Spleen (tissue), 7 donors: ENCODE data around the gene ABCC5.

Experiments
- CTCF ChIP-seq, 11 experiments: fragments of 200-600 bp in 7 of 11; fragments of 450-650 bp in 4 of 11; sonication (generic) in 4 of 11; IDR thresholded peaks in 8 of 11; conservative IDR thresholded peaks in 3 of 11; 1 replicate in 7 of 11; 2 replicates in 4 of 11; pipeline versions ENCODE4 v1.4.0 to v1.8.0; 2016 to 2021; ENCODE audit warnings: antibody characterized with exemption in 11 of 11, inconsistent platforms in 4 of 11, mild to moderate bottlenecking in 1 of 11
- POLR2A ChIP-seq, 3 donors: fragments of 450-650 bp; IDR thresholded peaks; one replicate each; pipeline ENCODE4 v1.5.1; 2017; ENCODE audit warnings: antibody characterized with exemption in 3 of 3, mild to moderate bottlenecking in 1 of 3
- POLR2AphosphoS5 ChIP-seq, 3 donors: sonication (generic); formaldehyde crosslinking; IDR thresholded peaks; one replicate each; pipeline ENCODE4 v1.5.1; 2017; ENCODE audit warnings: antibody characterized with exemption in 3 of 3
- donor health status: DM: no; HTN: no; CAD: no; lungs with moderate emphysema.
- donor health status: DM: no; HTN: no; CAD: no.
- donor health status: DM: no; HTN: no; CAD: no.

GRCh38 chr3:184040010-184040409 is 22.3 kb upstream of the ABCC5 start:
- TF ChIP-seq CTCF (IDR thresholded peaks at IDR 0.05 in 8 of 11, conservative IDR thresholded peaks at IDR 0.05 in 3 of 11): peak in 1 of 11 experiments; percentile 12
- no peak for TF ChIP-seq POLR2AphosphoS5 (IDR thresholded peaks at IDR 0.05)
- TF ChIP-seq POLR2A (IDR thresholded peaks at IDR 0.05): no peak
